H54 (cell line): Measurements from ENCODE around the gene RSPO1.

ENCODE experiments used
- DNase-seq: peaks from one replicate; pipeline ENCODE4 v3.0.0; 2011; ENCODE audit warnings: low spot score, mixed read lengths; ENCODE audit not compliant: insufficient read length
- FAIRE-seq: peaks from 3 replicates; lab custom pipeline; 2011; peaks lifted over from hg19 to GRCh38; lab: Jason Lieb, UNC
- POLR2A ChIP-seq: IDR thresholded peaks from 2 replicates; pipeline ENCODE4 v1.6.1; 2011; ENCODE audit warnings: low read depth, mild to moderate bottlenecking, low read length

Gene RSPO1

DNA sequence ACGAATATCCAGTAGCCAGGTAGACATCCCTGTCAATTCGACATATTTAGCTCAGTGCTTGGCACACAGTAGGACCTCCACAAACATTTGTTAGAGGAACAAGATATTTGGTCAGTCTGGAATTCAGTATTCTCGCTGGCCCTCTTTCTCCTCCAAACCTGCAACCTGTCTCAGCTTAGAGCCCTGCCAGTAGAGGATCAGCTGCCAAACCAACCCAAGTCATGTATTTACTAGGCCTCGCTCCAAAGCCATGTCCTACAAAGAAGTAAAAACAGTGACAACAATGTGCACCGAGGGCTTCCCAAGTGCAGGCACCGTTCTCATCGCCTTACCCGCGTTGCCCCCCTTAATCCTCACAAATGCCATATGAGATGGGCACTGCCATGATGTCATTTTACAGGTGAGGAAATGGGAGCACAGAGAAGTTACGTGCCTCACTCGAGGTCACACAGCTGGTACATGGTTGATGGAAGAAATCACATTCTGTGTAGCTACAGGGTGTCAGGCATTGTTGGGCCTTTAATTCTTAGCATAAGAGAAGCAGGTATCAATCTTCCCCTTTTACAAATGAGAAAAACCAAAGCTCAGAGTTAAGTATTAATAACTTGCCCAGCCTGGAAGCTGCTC is 31.7 kb upstream of the RSPO1 start:
- DNase-seq, result no peak
- FAIRE-seq, result no peak
- no peak for TF ChIP-seq POLR2A

DNA sequence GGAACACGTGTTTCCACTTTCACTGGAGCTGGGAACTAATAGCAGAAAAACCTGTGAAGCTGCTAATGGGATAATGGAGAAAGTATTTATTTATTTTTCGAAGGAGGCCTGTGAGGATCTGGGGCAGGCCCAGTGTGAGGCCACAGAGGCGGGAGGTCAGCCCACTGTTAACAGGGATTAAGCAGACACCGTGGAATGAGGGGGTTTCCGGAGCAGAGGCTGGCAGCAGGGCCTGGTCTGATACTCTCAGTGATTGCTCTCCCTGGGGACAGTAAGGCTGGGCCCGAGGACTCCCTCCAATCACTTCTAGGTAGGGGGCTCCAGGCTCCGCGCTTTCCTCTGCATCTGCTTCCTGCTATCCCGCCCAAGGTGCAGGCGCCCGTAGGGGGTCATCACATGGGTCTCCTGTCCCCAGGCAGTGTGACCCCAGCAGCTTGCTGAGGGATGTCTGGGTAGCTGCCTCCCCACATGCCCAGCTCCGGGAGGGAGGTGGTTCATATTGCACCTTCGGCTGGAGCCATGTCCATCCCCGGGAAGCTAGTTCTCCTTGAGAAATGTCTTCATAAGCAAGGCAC is 28.8 kb upstream of the RSPO1 start:
- no peak for DNase-seq
- no peak for FAIRE-seq

DNA sequence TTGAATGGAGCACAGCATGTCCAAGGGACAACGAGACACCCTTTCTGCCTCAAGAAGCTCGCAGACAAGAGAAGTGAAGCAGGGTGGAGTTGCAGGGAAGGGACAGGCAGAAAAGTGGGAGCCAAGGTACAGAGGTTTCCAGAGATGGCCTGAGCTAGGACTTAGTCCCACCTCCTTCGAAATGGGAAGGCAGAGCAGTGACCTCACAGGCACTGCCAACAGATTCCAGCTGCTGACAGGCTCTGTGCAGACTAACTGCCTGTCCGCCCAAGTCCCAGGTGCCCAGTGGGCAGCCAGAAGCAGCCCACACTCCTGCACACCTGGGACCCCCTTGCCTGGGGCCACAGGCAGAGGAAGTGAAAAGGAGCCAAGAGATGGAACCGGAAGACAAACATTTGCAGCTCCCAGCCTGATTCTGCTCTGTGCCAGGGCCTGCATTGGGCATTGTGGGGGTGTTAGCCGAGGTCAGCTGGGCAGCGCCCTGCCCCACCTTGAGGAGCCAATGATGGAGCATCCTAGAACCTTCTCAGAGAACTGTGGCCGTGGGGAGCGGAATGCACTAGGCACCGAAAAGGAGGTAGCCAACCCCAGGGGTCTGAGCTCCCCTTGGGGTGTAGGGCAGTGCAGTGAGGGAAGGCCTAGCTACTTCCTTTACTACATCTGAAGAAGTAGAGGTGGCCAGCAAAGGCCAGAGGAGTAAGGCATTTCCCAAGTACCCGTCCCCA is 27.5 kb upstream of the RSPO1 start:
- no peak for FAIRE-seq
- TF ChIP-seq POLR2A, result no peak
- DNase-seq, result no peak

More for the DNA sequence above, 28.8 kb upstream of the RSPO1 start:
- TF ChIP-seq POLR2A, result no peak

DNA sequence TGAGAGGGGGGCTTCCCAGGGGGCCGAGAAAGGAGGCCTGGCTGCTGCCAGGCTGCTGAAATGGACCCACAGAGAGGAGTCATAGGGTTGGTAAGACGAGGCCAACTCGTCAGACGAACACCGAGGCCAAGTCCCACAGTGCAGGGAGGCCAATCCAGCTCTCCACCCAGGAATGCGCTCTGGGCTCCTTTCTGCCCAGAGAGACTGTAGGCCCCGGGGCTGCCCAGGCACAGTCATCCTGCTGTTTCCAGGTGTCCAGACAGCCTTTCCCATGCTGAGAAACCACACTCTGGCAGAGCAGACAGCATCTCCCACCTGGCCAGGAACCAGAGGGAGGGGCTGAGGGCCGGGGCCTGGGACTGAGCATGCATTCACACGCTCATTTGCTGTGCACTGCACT is 26.7 kb upstream of the RSPO1 start:
- FAIRE-seq, result no peak
- no peak for DNase-seq
- no peak for TF ChIP-seq POLR2A

DNA sequence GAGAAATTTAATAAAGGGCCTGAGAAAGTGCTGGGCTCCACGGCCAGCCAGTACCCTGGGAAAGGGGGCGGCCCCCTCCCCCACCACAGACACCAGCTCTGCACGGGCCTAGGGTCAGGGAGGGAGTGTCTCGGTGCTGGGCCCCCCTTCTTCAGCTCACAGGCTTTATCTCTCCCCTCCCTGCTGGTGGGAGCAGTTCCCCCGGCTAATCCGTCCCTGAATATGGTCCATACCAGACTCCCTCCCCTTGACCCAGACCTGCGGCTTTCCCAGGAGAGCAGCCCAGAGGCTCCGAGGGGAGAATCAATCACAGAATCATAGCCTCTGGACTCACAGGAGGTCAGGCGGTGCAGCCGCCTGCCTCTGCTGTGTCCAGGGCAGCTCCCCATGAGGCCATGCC is 26.0 kb upstream of the RSPO1 start:
- TF ChIP-seq POLR2A, result no peak
- FAIRE-seq (no peak), DNase-seq (no peak)

DNA sequence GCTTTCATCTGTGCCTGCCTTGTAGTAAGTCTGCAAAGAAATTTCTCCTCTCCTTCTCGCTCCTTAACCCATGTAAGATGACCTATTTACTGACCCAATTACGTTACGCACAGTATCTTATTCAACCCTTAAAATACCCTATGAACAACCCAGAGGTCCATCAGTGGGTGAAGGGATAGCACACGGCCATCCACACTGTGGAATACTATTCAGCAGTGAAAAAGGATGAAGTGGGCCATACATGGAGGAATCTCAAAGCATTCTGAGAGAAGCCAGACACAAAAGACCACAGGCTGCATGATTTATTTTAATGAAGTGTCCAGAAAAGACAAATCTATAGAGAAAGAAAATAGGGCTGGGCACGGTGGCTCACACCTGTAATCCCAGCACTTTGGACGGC is 23.8 kb upstream of the RSPO1 start:
- TF ChIP-seq POLR2A, result no peak
- DNase-seq (no peak), FAIRE-seq (no peak)

DNA sequence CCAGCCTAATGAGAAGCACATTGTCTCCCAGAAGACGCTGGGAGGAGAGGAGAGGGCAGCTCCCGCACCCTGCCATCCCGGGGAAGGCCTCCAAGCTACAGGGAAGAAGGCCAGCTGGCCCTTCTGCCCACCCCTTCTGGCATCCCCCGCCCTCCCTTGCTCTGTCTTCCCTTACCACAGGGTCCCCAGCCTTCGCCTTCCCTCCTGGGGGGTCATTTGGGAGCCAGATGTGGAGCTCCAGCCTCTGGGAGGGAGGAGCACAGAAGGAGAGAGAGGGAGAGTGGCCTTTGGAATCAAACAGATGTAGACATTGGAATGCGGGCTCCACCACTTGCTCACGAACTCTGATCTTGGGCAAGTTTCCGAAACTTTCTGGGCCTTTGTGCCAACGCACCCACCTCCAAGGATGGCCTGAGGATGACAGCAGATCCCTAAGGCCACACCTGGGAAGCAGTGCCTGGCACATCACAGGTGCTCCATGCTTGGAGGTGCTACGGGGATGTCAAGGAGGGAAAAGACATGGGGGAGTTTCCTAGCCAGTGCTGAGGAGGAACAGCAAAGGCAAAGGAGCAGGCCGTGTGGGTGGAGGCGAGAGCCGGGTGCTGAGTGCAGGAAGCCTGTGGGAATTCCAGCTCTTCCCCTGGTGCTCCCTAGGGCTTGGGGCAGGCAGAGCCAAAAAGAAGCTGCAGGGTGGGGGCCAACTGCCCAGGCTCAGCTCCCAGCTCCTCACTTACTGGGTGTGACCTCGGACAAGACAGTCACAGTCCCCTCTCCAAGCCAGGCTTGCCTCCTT is 23.1 kb upstream of the RSPO1 start:
- FAIRE-seq (no peak), DNase-seq (no peak)
- TF ChIP-seq POLR2A, result no peak

DNA sequence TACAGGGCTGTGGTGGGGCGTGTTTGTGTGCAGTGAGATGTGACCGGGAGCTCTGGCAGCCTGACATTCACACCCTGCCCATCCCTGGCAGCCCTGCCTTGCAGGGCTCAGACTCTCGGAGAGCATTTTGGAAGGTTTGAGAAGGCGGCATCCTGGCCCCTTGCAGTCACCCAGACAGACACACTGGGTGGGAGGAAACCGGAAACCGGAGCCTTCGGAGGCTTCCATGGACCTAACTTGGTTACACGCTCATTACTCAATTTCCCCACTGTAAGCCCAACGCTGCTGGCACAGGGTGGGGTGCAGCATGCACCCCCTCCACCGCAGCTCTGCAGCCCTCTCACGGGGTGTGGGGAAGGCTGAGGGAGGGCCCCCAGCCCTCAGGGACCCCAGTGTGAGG is 22.2 kb upstream of the RSPO1 start:
- TF ChIP-seq POLR2A, result no peak
- FAIRE-seq (no peak), DNase-seq (no peak)

DNA sequence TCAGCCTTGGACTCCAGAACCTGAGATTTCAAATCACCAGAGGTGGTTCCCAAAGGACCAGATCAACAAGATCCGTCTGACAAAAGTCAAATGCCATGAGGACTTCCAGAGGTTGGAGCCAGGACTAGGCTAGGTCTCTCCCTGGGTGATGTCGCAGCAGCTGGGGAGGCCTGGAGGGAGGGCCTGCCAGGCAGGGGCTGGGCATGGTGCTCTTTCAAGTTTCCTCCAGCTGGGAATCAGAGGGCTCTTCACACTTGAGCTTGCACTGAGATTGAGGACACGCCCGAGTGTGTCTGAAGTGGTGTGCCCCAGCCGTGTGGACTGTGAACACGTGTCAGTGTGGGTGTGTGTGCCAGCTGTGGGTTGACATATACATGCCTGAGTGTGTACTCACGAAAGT is 21.3 kb upstream of the RSPO1 start:
- TF ChIP-seq POLR2A, result no peak
- DNase-seq (no peak), FAIRE-seq (no peak)

DNA sequence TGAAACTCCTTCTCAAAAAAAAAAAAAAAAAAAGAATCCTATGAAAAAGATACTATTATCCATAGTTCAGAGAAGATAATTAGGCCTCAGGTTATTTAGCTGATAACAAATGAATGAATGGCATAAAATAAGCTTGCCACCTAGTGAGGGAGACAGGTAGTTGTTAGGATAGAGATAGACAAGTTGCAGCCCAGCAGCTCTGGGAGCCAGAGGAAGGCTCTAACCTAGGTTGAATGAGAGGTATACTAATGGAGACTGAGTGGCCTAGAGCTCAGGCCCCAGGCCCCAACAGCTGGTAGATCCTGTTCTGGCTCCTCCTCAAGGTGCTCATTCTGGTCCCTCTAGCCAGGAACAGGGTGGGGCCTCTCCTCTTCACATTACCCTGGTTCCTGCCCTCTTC is 20.6 kb upstream of the RSPO1 start:
- no peak for DNase-seq
- no peak for FAIRE-seq
- TF ChIP-seq POLR2A, result no peak

DNA sequence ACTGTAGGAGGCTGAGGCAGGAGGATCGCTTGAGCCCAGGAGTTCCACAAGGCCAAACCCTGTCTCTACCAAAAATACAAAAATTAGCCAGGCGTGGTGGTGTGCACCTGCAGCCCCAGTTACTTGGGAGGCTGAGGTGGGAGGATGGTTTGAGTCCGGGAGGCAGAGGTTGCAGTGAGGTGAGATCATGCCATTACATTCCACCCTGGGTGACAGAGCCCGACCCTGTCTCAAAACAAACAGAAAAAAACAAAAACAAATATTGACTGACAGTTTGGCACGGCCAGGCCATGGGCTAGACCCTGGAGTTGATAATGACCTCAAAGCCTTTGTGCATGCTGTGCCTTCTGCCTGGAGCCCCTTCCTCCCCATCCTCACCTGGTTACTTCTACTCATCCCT is 19.2 kb upstream of the RSPO1 start:
- FAIRE-seq (no peak), DNase-seq (no peak)
- no peak for TF ChIP-seq POLR2A

DNA sequence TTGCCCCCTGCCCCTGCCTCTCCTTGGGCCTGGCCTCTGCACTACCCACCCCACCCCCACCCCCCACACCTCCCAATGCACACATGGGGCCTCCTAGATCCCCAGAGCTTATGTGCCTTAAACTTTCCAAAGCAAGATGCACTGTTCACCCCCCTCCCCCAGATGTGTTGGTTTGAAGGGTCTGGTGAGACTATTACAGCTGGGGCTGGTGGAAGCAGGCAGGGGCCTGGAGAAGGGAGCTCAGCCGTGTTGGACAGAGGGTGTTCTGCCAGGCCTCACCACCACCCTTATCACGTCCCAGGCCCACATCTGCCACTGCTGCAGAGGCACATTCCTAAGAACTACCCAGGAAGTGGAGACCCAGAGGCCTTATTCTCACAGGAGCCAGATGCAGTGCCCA is 18.3 kb upstream of the RSPO1 start:
- no peak for FAIRE-seq
- DNase-seq, result no peak
- TF ChIP-seq POLR2A, result no peak

DNA sequence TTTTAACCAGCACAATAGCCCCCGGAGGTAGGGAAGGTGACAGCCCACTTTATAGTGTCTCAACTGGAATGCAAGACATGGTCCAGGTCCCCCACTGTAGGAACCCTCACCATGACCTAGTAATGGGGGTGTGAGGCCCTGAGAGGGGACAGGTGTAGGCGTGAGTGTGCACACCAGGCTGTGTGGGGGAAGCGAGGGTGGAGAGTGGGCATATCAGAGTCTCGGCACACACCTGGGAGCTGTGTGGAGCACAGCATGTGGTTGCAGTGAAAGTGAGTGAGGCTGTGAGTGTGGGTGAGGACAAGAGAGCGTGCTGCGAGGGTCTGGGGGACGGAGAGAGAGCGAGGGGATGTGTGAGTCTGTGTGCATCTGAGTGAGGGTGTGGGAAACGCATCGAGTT is 17.1 kb upstream of the RSPO1 start:
- no peak for TF ChIP-seq POLR2A
- no peak for FAIRE-seq
- no peak for DNase-seq

DNA sequence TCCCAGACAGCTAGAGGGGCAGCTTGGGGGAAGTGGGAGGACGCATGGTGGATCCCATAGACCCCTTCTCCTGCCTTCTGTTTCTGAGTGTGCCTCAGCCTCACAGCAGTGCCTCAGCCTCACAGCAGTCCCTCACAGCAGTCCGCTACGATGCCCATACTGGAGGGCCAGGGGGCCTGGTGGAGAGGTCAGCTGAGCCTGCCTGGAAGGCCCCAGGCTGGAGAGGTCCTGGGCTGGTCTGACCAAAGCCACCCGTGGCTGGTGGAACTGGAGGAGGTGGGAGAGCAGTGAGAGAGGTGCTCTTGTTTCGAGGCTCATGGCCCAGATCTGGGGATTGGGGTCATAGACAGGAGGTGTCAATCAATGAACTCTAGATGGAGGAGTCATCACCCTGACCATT is 16.0 kb upstream of the RSPO1 start:
- no peak for DNase-seq
- TF ChIP-seq POLR2A, result no peak
- FAIRE-seq, result no peak
